Hematopoietic multipotent progenitor cell treated with erythropoietin and hydrocortisone succinate and interleukin-3 and kit ligand, for 8 days (in vitro differentiated cells): ENCODE results near the gene CFD.
"Not testable (repeated sequence)": the region's sequence is repeated elsewhere in the genome, so short reads cannot be mapped to it uniquely, and the experiment has no call there.

Experiments used
- DNase-seq: peaks from one replicate; pipeline ENCODE4 v3.0.0-alpha.2; 2015

The CFD gene

DNA sequence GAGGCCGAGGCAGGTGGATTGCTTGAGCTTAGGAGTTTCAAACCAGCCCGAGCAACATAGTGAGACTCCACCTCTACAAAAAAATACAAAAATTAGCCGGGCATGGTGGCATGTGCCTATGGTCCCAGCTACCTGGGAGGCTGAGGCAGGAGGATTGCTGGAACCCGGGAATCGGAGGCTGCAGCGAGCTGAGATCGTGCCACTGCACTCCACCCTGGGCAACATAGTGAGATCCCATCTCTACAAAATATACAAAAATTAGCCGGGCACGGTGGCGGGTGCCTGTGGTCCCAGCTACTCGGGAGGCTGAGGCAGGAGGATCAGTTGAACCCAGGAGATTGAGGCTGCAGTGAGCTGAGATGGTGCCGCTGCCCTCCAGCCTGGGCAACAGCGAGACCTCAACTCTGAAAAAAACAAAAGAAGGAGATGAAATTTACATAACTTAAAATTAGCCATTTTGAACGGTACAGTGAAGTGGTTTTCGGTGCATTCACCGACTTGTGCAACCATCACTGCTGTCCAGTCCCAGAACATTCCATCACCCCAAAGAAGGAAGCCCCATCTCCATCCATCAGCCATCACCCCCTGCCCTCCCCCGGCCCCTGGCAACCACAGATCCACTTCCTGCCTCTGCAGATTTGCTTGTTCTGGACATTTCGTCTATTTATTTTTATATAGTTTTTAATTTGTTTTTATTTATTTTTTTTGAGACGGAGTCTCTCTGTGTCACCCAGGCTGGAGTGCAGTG lies 33.4 kb upstream of the CFD start:
- no peak for DNase-seq

DNA sequence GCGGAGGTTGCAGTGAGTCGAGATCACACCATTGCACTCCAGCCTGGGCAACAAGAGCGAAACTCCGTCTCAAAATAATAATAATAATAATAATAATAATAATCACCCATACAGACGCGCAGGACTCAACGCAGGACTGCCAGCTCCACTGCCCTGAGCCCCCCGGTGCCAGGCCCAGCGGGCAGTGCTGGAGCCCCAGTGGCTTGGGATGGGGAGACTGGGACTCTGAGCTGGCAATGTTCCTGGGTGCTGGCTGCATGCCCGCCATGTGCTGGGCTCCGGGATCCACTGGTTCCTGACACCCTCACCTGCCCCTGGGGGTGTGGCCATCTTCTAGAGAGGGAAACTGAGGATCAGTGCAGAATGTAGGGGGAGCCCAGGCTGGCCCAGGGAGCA lies 32.2 kb upstream of the CFD start:
- DNase-seq, result no peak

DNA sequence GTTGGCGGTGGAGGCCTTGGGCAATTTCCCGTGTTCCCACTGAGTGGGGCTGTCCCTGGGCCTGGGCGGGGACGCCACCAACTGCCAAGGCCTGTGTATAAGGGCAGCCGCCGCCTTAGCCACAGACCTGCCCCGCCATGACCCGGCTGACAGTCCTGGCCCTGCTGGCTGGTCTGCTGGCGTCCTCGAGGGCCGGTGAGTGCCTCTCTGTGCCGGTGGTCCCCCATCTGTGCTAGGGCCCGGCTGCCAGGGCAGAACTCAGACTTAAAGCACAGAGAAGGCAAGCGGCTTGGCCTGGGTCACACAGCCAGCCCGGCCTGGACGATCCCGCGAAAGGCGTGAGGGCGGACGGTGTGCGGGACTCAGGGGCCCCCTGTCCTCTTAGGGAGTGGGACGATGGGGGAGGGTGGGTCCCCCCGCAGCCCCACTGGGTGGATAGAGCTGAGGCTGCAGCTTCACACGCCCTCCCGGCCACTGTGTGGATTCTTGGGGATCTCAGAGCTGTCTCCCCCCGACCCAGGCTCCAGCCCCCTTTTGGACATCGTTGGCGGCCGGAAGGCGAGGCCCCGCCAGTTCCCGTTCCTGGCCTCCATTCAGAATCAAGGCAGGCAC lies 31.6 kb upstream of the CFD start, which contains the start of gene AZU1:
AZU1 (plus strand) TSS at position 128 of the 612 bp plus-strand sequence; CDS start at position 138, 10 bp downstream.
- DNase-seq, result peak; percentile 70

DNA sequence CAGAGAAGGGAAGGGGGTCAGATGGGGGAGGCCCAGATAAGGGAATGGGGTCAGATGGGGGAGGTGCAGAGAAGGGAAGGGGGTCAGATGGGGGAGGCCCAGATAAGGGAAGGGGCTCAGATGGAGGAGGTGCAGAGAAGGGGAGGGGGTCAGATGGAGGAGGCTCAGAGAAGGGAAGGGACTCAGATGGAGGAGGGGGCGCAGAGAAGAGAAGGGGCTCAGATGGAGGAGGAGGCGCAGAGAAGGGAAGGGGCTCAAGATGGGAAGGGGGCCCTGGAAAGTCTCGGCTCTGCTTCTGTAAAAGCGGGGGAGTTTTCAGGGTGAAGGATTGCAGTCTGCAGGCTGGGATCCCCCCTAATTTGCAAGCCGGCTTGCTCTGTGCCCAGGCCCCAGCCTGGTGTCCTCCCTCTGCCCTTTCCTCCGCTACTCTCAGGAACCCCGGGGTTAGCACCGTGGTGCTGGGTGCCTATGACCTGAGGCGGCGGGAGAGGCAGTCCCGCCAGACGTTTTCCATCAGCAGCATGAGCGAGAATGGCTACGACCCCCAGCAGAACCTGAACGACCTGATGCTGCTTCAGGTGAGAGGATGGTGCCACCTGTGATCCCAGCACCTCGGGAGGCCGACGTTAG lies 30.2 kb upstream of the CFD start:
- no peak for DNase-seq

GRCh38 chr19:831407-832369 lies 27.8 kb upstream of the CFD start:
- no peak for DNase-seq

- no peak for DNase-seq
Measured at GRCh38 chr19:834216-834615, 25.2 kb upstream of the CFD start.

DNA sequence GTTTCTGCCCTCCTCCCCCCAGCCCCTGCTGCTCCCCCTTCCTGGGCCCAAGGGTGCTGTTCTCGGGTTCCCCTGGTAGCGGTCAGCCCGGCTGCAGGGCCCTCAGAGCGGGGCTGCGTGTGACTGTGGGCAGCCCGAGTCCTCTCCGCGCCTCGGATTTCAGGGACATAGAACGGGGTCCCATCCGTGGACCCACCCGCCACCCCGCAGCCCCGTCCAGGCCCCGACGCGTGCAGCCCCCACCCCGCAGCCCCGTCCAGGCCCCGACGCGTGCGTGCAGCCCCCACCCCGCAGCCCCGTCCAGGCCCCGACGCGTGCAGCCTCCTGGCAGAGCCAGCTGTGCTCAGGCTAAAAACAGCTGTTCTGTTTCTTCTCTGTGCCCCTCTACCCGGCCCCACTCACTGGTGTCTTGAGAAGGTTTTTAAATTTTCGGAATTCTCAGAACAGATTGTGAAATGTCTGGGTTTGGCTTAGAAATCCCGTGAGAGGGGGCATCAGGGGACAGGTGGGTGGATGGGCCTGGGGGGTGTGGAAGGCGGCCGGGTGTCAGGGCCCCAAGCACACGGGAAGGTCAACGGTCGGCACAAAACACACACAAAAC lies 24.2 kb upstream of the CFD start:
- DNase-seq, result no peak

DNA sequence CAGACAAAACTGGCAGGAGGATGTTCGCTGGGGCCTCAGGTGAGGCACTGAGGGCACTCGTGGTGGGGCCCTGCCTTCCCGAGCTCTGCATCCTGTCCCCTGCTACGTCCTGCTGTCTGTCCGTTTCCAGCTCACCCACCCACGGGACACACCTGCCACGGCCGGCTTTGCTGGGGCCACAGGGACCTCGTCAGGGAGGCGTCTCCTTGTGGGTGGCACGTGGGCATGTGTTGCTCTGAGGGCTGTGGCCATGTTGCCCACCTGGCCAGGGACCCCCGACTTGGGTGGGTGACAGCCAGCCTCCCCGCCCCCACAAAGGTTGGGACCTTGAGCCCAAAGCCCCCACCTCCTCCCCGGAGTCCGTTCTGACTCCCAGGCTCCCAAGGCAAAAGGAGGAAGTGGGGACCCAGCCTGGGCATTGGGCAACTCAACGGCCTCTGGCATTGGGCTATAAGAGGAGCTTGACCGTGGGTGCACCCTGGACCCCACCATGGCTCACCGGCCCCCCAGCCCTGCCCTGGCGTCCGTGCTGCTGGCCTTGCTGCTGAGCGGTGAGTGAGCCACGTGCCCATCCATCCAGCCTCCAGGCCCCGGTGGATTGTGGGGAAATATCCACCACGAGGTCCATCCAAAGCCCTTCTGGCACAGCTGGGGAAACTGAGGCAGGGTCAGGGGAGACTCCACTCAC lies 18.8 kb upstream of the CFD start, which contains the start of gene PRTN3:
PRTN3 (plus strand) TSS at position 481 of the 688 bp plus-strand sequence; CDS start at position 491, 10 bp downstream.
- no peak for DNase-seq

DNA sequence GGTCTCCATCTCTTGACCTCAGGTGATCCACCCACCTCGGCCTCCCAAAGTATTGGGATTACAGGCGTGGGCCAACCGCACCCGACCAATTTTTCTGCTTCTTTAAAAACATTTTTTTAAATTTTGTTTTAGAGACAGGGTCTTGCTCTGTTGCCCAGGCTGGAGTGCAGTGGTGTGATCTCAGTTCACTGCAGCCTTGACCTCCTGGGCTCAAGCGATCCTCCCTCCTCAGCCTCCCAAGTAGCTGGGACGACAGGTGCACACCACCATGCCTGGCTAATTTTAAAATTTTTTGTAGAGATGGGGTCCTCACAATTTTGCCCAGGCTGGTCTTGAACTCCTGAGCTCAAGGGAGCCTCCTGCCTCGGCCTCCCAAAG lies 16.7 kb upstream of the CFD start:
- not testable (repeated sequence) for DNase-seq

DNA sequence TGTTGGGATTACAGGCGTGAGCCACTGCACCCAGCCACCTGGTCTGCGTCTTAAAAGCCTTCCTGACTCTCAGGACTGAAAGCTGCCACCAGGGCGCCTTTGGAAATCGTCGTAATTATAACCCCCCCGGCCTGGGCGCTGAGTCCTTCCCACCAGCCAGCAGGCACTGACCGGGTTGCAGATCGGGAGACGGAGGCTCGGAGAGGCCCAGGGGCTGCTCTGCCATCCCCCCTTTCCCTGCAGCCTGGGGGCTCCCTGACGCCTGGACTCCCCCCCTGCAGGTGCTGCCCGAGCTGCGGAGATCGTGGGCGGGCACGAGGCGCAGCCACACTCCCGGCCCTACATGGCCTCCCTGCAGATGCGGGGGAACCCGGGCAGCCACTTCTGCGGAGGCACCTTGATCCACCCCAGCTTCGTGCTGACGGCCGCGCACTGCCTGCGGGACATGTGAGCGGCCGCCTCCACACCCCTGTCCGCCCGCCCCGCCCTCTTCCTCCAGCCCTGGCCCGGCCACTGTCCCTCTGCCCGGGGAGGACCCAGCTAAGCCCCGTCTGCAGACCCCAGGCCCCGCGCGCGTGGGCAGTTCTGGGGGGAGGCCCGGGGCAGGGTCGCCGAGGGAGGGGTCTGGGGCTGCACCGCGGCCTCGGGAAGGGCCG lies 16.2 kb upstream of the CFD start:
- DNase-seq, result no peak

DNA sequence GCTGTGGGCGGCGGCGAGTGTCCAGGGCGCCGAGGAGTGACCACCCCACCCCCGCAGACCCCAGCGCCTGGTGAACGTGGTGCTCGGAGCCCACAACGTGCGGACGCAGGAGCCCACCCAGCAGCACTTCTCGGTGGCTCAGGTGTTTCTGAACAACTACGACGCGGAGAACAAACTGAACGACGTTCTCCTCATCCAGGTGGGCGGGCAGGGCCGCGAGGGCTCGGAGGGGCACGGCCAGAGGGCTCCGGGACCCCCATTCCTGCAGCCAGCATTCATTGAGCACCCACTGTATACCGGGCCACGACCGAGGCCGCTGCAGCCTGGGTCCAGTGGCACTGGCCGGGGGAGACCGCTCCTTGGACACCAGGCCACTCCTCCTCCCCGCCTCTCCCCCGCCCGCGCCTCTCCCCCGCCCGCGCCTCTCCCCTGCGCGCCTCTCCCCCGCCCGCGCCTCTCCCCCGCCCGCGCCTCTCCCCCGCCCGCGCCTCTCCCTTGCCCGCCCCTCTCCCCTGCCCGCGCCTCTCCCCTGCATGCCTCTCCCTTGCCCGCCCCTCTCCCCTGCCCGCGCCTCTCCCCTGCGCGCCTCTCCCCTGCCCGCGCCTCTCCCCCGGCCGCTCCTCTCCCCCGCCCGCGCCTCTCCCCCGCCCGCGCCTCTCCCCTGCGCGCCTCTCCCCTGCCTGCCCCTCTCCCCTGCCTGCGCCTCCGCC lies 15.5 kb upstream of the CFD start:
- no peak for DNase-seq

GRCh38 chr19:844546-844971 lies 14.9 kb upstream of the CFD start:
- DNase-seq, result no peak

- DNase-seq, result no peak
Measured at GRCh38 chr19:845707-846521, 13.6 kb upstream of the CFD start.

GRCh38 chr19:848386-848921 lies 11.0 kb upstream of the CFD start:
- DNase-seq, result no peak

- not testable (repeated sequence) for DNase-seq
Measured at GRCh38 chr19:849195-849594, 10.3 kb upstream of the CFD start.

GRCh38 chr19:850221-850978 lies 9.1 kb upstream of the CFD start:
- DNase-seq, result peak; percentile 71

GRCh38 chr19:850979-851335 lies 8.5 kb upstream of the CFD start:
- DNase-seq, result no peak

GRCh38 chr19:852136-853013 lies 7.1 kb upstream of the CFD start, which contains the start of gene ELANE:
Gene ELANE (plus strand): TSS chr19:852303. CDS start chr19:852329, 26 bp downstream.
- no peak for DNase-seq
